SK-N-MC (cell line): ENCODE data around the gene SLC37A3.

Experiments used
- EZH2 ChIP-seq: fragments of 200-600 bp; sonication (generic); IDR thresholded peaks from one replicate; pipeline ENCODE4 v1.6.1; 2017; ENCODE audit warnings: antibody characterized with exemption
- FOXP2 ChIP-seq: optimal IDR thresholded peaks from 2 replicates; pipeline ENCODE3; 2011; ENCODE audit warnings: mild to moderate bottlenecking, moderate library complexity; ENCODE audit not compliant: insufficient read depth; ENCODE audit errors: extremely low read length, control extremely low read depth
- POLR2AphosphoS5 ChIP-seq: IDR thresholded peaks from 2 replicates; pipeline ENCODE4 v1.6.1; 2012; ENCODE audit warnings: mild to moderate bottlenecking, low read depth, low read length, borderline replicate concordance

DNA sequence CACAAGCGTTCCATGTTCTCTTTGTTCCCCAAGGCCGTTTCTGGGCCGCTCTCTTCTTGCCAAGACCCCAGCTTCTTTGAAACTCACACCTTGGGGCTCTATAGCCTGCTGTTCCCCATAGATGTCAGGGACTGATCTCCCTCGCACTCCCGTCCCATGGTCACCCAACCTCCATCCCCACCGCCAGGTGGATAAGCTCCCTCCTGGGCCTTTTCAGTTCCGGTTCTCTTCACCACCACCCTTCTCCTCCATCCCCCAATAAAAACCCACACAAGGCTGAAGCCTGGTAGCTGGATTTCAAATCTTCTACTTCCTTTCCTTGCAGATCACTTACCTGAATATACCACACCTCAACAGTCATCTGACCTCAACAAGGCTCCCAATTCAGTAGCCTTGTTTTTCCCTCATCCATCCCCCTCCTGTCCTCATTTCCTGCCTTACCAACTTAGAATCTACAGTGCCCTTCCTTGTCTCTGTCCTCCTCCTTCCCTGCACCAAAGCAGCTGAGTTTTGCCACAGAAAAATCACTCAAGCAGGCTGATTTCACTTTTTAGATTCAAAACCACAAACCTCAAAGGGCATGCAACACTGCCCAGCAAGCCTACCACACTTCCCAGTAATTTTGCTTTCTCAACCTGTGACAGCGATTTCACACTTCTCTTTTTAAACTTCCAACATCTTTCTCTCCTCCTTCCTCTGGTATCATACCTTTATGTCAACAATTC, 7.7 kb downstream of the SLC37A3 start:
- TF ChIP-seq FOXP2 (no peak), POLR2AphosphoS5 (no peak), EZH2 (no peak)
